K562 (cell line): ENCODE data around the gene CLDND2. TPM values are rescaled to one million over a fixed set of nuclear protein-coding genes. Genes with fewer than 3 reads are reported as not detected.

Source experiments
- ARHGAP35 ChIP-seq: fragments of 450-650 bp; IDR thresholded peaks from 2 replicates; pipeline ENCODE4 v1.6.1; 2018; ENCODE audit not compliant: partially characterized antibody
- BRD9 ChIP-seq: fragments of 450-650 bp; IDR thresholded peaks from 2 replicates; pipeline ENCODE4 v1.6.1; 2018; ENCODE audit warnings: low read depth; ENCODE audit not compliant: partially characterized antibody
- DNMT1 ChIP-seq: fragments of 450-650 bp; IDR thresholded peaks from 2 replicates; pipeline ENCODE4 v1.6.1; 2016; ENCODE audit warnings: antibody characterized with exemption, mild to moderate bottlenecking
- HOMEZ ChIP-seq: fragments of 250-450 bp; sonication (Bioruptor Pico); IDR thresholded peaks from 2 replicates; pipeline ENCODE4 v1.4.0; 2020; ENCODE audit warnings: mild to moderate bottlenecking, moderate library complexity
- NCOR1 ChIP-seq: fragments of 450-650 bp; IDR thresholded peaks from 2 replicates; pipeline ENCODE4 v1.6.1; 2016; ENCODE audit warnings: mild to moderate bottlenecking, moderate library complexity
- PPARD ChIP-seq: fragments of 250-450 bp; sonication (Bioruptor Pico); IDR thresholded peaks from 2 replicates; pipeline ENCODE4 v1.8.0; 2022; ENCODE audit warnings: inconsistent platforms, mild to moderate bottlenecking, moderate library complexity
- SIN3B ChIP-seq: fragments of 450-650 bp; IDR thresholded peaks from 2 replicates; pipeline ENCODE4 v1.6.1; 2017; ENCODE audit warnings: low read depth, mild to moderate bottlenecking, moderate library complexity
- SMARCC2 ChIP-seq: fragments of 450-650 bp; IDR thresholded peaks from 2 replicates; pipeline ENCODE4 v1.6.1; 2017; ENCODE audit warnings: antibody characterized with exemption, moderate library complexity, mild to moderate bottlenecking, low read depth
- TCF3 ChIP-seq: sonication (generic); formaldehyde crosslinking; IDR thresholded peaks from 2 replicates; pipeline ENCODE4 v1.4.0; 2020; ENCODE audit warnings: mild to moderate bottlenecking, missing genetic modification reagents
- ZKSCAN3 ChIP-seq: fragments of 250-450 bp; sonication (Bioruptor Pico); IDR thresholded peaks from 2 replicates; pipeline ENCODE4 v1.4.0; 2020
- ZNF253 ChIP-seq: fragments of 250-450 bp; sonication (Bioruptor Pico); conservative IDR thresholded peaks from 2 replicates; pipeline ENCODE4 v1.6.1; 2021; ENCODE audit warnings: mild to moderate bottlenecking
- ZNF347 ChIP-seq: fragments of 450-650 bp; formaldehyde crosslinking; IDR thresholded peaks from 2 replicates; pipeline ENCODE4 v1.4.0; 2020; ENCODE audit warnings: low read depth, mild to moderate bottlenecking, moderate library complexity
- ZNF407 ChIP-seq: fragments of 450-650 bp; IDR thresholded peaks from 2 replicates; pipeline ENCODE4 v1.6.1; 2016; ENCODE audit warnings: low read depth
- ZNF512 ChIP-seq: IDR thresholded peaks from 2 replicates; pipeline ENCODE4 v1.6.1; 2016; ENCODE audit warnings: missing genetic modification characterization, missing compliant biosample characterization
- ZZZ3 ChIP-seq: fragments of 450-650 bp; IDR thresholded peaks from 2 replicates; pipeline ENCODE4 v1.6.1; 2016; ENCODE audit warnings: antibody characterized with exemption, mild to moderate bottlenecking, moderate library complexity
- polyA plus RNA-seq, 8 experiments: library from polyadenylated mRNA; depleted of rRNA in 4 of 8; stranded (reverse) in 5 of 8; unstranded in 3 of 8; fragments of >200 nt; fragmentation: Nextera tagmentation in 2 of 8; fragmentation: Illumina TruSeq in 1 of 8; extraction: Ambion mirVana in 2 of 8; extraction: Trizol in 1 of 8; gene quantifications; 2 replicates each; pipeline versions ENCODE4 v1.2.1 to v1.2.3, GENCODE V29; 2011 to 2014; ENCODE audit warnings: inconsistent platforms in 1 of 8, missing spikeins in 1 of 8
- total RNA-seq, 7 experiments: library from RNA; depleted of rRNA in 6 of 7; stranded (reverse); fragments of >200 nt in 6 of 7; fragmentation: Illumina TruSeq in 2 of 7; extraction: Trizol in 2 of 7; gene quantifications; 2 replicates each; pipeline versions ENCODE4 v1.2.1 to v1.2.3, GENCODE V29; 2011 to 2021; ENCODE audit warnings: low replicate concordance in 1 of 7

The CLDND2 gene
- total and polyA plus RNA-seq, 9 of the 15 experiments (the other 6 are each of a cell fraction or from before 2014, with no cell fraction given) = 0.45 to 4.0 (median 1.2) TPM; not detected in 3

- TF ChIP-seq ZNF407 = peak; percentile 47; the same call in 1 of the 2 replicates
- TF ChIP-seq ZZZ3 = no peak
- no peak for TF ChIP-seq ZNF347 (CRISPR knock-in tag)
- TF ChIP-seq SMARCC2 = no peak
- peak; percentile 82 for TF ChIP-seq BRD9
- TF ChIP-seq SIN3B = no peak
- TF ChIP-seq DNMT1 = 0 out of 2 replicates have a peak, but pooled peaks have one; percentile 47
- no peak for TF ChIP-seq ZKSCAN3 (CRISPR knock-in tag)
- TF ChIP-seq HOMEZ (CRISPR knock-in tag) = no peak
- peak; percentile 51 for TF ChIP-seq NCOR1
- no peak for TF ChIP-seq TCF3 (CRISPR knock-in tag)
- no peak; the same call in 1 of the 2 replicates for TF ChIP-seq ZNF253 (CRISPR knock-in tag)
- TF ChIP-seq PPARD (CRISPR knock-in tag) = no peak
- TF ChIP-seq ZNF512 (tag) = no peak
- peak; percentile 76 for TF ChIP-seq ARHGAP35
Observed at GRCh38 chr19:51366389-51367254, 2.2 kb downstream of the CLDND2 start (continued).
